Cardiac fibroblast (primary cell): ENCODE measurements around the gene KCNJ8.

Experiments
- DNase-seq, 2 donors: peaks; one replicate each; pipeline versions ENCODE4 v3.0.0 to v3.0.0-alpha.2; 2010; ENCODE audit warnings: low read depth in 2 of 2
- H3K4me3 ChIP-seq, 2 donors: replicated peaks in 1 of 2; 1 replicate in 1 of 2; 2 replicates in 1 of 2; pipeline ENCODE4 v1.5.1; 2011; ENCODE audit warnings: low read depth in 2 of 2, low read length in 2 of 2, mild to moderate bottlenecking in 2 of 2, moderate library complexity in 1 of 2
- CTCF ChIP-seq: IDR thresholded peaks from one replicate; pipeline ENCODE4 v1.5.1; 2011; ENCODE audit warnings: low read depth, mild to moderate bottlenecking, low read length, inconsistent platforms

The KCNJ8 gene

GRCh38 chr12:21718403-21718802 is 56.1 kb downstream of the KCNJ8 start:
- no peak for TF ChIP-seq CTCF
- DNase-seq = peak in 1 of 2 donors; percentile 21
- no peak overlapping the region for H3K4me3 ChIP-seq

GRCh38 chr12:21717767-21718166 is 56.7 kb downstream of the KCNJ8 start:
- H3K4me3 ChIP-seq = no peak overlapping the region
- no peak for TF ChIP-seq CTCF
- no peak for DNase-seq

GRCh38 chr12:21715386-21715785 is 59.1 kb downstream of the KCNJ8 start:
- no peak for DNase-seq
- no peak for TF ChIP-seq CTCF
- no peak overlapping the region for H3K4me3 ChIP-seq
